Activated CD4-positive, CD25-positive, alpha-beta regulatory T cell treated with anti-CD3 and anti-CD28 coated beads, Interleukin-2, amount 50 U/mL, for 16 hours (primary cell): ENCODE results near the gene AIFM3.
"Not testable (repeated sequence)": the region's sequence is repeated elsewhere in the genome, so short reads cannot be mapped to it uniquely, and the experiment has no call there.

Source experiments
- DNase-seq: peaks from one replicate; pipeline ENCODE4 v3.0.0-alpha.2; 2020; ENCODE audit warnings: low read depth, low spot score

AIFM3 gene

GRCh38 chr22:20966883-20967696, at the start of gene AIFM3:
AIFM3 (plus strand) TSS chr22:20967255; CDS start chr22:20967945, 690 bp downstream.
- DNase-seq = no peak

- DNase-seq = no peak
Observed at GRCh38 chr22:20918663-20919218, 48.3 kb upstream of the AIFM3 start.

GRCh38 chr22:20919718-20920117, 47.3 kb upstream of the AIFM3 start:
- DNase-seq = no peak

- no peak for DNase-seq
Observed at GRCh38 chr22:20920881-20921203, 46.2 kb upstream of the AIFM3 start.

GRCh38 chr22:20922141-20922751, 44.8 kb upstream of the AIFM3 start:
- DNase-seq = no peak

GRCh38 chr22:20926243-20926642, 40.8 kb upstream of the AIFM3 start:
- DNase-seq = no peak

GRCh38 chr22:20927940-20928572, 39.0 kb upstream of the AIFM3 start:
- DNase-seq = no peak

GRCh38 chr22:20928573-20928967, 38.5 kb upstream of the AIFM3 start:
- no peak for DNase-seq

GRCh38 chr22:20930004-20930403, 37.1 kb upstream of the AIFM3 start:
- DNase-seq = no peak

GRCh38 chr22:20930435-20930834, 36.6 kb upstream of the AIFM3 start:
- not testable (repeated sequence) for DNase-seq

- no peak for DNase-seq
Observed at GRCh38 chr22:20931126-20931654, 35.9 kb upstream of the AIFM3 start.

GRCh38 chr22:20933910-20934309, 33.1 kb upstream of the AIFM3 start:
- DNase-seq = no peak

- not testable (repeated sequence) for DNase-seq
Observed at GRCh38 chr22:20935049-20935448, 32.0 kb upstream of the AIFM3 start.

GRCh38 chr22:20935780-20936539, 31.1 kb upstream of the AIFM3 start:
- DNase-seq = not testable (repeated sequence)

GRCh38 chr22:20937031-20937793, 29.8 kb upstream of the AIFM3 start:
- DNase-seq = no peak

GRCh38 chr22:20937794-20938671, 29.0 kb upstream of the AIFM3 start:
- DNase-seq = no peak

- not testable (repeated sequence) for DNase-seq
Observed at GRCh38 chr22:20939457-20940185, 27.4 kb upstream of the AIFM3 start.

- DNase-seq = no peak
Observed at GRCh38 chr22:20940186-20940651, 26.8 kb upstream of the AIFM3 start.

- DNase-seq = no peak
Observed at GRCh38 chr22:20940904-20941385, 26.1 kb upstream of the AIFM3 start.
